NCI-H2029 treated with DMSO at 0.1 percent for 48 hours (cell line): ENCODE results near the gene DYSF.

Source experiments
- DNase-seq: peaks from one replicate; lab custom pipeline; 2025; lab: John Stamatoyannopoulos, UW

Gene DYSF

GRCh38 chr2:71456617-71457016 lies 3.3 kb downstream of the DYSF start:
- no peak for DNase-seq

DNA sequence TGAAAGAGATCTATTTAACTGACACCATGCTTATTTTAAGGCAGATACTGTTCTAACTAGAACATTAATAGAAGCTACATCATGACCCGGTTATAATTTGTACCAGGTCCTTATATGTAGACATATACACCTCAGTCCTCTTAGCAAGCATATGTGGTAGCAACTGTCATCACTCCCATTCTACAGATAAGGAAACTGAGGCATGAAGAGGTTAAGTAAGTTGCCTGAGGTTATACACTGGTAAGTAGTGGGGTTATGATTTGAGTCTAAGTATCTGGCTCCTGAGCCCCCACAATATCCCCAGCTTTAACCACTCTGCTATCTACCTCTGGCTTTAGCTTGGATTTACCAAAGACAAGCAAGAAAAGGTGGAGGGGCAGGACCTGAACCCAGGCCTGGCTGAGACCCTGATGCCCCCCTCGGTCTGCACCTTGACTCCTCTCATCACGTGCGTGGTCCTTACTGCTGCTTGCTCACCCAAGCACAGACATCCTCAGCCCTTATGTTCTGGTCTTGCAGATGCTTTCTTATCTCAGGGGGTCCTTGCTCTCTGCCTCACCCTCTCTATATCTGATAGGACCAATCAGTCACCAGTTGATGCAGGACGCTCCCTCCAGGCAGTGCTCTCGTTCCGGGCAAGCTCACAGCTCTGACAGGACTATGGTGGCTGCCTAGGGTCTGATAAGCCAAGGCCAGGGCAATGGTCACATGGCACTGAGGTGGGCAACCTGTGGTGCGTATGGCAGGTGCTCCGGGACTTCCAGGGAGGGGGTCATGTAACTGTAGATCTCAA lies 4.0 kb downstream of the DYSF start:
- DNase-seq: no peak

DNA sequence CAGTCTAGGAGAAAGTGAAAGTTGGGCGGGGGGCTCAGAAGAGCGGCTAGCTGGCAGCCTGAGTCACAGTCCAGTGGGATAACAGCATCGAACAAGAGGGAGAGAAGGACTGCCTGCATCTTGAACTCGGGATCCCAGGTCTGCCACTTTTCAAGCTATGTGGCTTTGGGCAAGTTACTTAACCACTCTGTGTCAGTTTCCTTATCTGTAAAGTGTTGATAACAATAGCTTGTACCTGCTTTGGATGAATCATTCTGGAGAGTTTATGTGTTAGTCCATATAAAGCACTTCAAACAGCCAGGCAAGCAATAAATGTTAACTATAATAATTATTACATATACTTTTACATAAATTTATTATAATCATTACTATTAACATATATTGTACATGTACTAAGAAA lies 4.6 kb downstream of the DYSF start:
- DNase-seq: no peak

DNA sequence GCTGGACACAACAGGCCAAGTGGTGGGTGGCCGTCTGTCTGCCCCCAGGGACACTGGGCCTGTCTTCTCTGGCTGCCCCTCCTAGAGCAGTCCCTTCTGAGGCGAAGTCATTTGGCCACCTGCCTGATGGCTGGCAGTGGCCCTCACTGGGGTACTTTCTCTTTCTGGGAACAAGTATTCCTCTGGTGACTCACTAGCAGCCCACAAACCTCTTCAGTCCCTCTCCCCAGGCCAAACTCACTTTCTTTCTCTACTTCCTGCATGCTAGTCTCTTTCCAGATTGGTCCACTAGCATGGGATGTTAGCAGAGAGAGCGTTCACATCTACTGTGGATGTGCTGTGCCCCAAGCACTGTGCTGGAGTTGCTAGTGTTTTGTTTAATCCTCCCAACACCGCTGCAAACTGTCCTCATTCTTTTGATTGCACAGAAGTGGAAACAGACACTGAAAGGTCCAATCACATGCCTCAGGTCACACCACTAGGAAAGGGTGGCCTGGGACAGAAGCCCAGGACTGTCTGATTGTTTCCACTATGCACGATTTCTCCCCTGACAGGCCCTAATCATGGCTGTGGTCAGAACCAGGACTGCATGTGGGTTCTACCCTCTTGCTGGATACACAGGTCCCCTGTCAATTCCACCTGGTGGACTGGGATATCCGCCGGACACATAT lies 5.2 kb downstream of the DYSF start:
- DNase-seq: no peak

- no peak for DNase-seq
These were observed 5.7 kb downstream of the DYSF start for GRCh38 chr2:71459084-71459431.

- no peak for DNase-seq
These were observed 6.7 kb downstream of the DYSF start for GRCh38 chr2:71460056-71460455.

GRCh38 chr2:71460595-71461303 lies 7.4 kb downstream of the DYSF start:
- DNase-seq: no peak

- no peak for DNase-seq
These were observed 7.9 kb downstream of the DYSF start for GRCh38 chr2:71461304-71461671.

DNA sequence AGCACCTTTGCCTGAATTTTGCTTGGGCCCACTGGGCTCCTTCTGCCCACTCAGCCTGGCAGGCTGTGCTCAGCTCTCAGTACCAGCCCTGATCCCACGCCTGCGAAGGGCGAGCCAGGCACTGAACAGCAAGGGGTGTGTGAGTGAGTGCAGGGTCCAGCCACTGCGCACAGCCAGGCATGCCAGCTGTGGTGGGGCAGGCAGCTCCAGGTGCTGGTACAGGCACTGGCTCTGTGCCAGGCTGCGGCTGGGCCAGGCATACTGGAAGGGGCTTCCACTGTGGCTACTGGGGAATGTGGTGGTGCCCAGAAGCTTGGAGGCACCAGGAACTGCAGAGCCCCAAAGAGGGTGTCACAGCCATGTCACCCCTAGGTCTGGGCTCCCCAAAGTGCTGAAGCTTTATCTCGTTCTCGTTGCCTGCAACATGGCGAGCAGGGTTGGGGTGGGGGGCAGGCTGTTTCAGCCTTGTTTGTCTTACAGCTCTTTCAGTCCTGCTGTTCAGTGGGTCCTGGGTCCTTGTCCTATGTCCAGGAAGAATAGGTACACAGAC lies 8.8 kb downstream of the DYSF start:
- no peak for DNase-seq

DNA sequence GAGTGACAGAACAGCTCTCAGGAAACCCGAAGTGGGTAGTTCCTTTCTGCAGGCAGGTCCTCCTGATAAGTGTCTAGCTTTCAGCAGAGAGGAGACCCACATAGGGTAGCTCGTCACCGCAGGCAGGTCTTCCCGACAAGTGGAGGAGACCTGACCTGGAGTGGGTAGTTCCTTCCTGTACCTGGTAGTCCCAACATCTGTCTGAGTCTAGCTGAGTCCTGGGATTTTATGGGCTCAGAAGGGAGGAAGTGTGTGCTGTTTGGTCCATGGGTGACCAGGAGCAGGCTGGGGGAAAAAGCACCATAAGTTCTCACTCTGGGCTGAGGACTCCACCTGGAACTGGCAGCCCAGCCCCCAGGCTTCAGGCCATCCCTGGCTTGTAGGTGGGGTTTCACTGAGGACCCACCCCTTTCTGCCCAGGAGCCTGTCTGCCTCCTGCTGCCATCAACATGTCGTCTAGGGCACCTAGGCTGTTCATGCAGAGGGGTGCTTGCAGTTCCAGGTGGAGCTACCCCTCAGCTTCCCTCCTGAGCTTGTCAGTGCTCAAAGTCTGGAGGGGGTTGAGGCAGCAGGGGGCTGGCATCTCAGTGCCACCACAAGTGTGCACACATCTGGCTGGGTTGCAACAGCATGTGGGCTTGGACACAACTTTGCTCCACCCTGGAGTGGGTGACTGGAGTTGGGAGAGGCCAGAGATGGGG lies 9.4 kb downstream of the DYSF start:
- DNase-seq: no peak

GRCh38 chr2:71463342-71463654 lies 9.9 kb downstream of the DYSF start:
- DNase-seq: no peak

DNA sequence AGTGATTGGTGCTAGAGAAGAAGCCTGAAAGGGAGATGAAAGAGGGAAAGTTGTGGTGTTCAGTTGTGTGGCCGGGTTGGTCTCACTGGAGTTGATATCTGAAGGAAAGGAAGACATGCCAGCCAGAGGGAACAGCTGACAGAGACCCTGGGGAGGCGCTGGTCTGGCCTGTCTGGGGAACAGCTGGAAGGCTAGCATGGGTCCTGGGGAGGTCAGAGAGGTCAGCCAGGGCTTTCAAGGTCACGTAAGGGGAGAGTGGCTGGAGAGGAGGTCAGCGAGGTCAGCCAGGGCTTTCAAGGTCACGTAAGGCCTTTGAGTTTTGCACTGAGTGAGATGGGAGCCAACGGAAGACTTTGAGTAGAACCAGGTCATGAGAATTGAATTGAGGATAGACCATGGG lies 11.0 kb downstream of the DYSF start:
- DNase-seq: no peak

DNA sequence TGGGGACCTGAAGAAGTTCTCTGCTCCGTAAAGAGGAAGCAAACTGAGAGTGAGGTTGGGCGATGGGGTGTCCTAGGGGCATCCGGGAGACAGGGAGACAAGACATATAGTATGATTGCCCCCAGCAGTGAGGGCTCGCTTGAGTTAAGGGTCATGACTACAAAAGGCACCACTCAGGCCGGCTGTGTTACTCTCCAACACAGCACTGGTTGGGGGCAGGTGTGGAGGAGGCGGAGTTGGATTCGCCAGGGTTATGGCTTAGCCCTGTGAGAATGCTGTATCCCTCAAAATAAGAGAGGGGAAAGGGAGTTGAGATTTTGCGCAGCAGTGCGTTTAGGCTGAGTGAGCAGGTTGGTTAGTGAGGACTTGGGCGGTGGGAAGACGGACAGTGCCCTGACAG lies 12.0 kb downstream of the DYSF start:
- DNase-seq: no peak

DNA sequence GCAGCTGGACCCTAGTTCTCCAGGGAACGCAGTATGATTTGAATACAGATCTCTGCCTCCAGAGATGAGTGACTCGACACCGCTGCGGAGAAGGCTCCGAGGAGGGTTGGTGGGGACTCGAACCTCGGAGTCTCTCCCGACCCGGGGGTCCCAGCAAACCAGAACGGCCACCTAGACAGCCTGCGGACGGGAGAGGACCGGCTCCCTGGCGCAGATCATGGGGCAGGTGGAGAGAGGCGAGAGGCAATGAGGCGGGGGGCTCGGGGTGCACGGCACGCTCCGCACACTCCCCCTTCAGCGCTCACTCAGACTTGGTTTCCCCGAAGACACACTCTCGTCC lies 12.6 kb downstream of the DYSF start:
- no peak for DNase-seq

DNA sequence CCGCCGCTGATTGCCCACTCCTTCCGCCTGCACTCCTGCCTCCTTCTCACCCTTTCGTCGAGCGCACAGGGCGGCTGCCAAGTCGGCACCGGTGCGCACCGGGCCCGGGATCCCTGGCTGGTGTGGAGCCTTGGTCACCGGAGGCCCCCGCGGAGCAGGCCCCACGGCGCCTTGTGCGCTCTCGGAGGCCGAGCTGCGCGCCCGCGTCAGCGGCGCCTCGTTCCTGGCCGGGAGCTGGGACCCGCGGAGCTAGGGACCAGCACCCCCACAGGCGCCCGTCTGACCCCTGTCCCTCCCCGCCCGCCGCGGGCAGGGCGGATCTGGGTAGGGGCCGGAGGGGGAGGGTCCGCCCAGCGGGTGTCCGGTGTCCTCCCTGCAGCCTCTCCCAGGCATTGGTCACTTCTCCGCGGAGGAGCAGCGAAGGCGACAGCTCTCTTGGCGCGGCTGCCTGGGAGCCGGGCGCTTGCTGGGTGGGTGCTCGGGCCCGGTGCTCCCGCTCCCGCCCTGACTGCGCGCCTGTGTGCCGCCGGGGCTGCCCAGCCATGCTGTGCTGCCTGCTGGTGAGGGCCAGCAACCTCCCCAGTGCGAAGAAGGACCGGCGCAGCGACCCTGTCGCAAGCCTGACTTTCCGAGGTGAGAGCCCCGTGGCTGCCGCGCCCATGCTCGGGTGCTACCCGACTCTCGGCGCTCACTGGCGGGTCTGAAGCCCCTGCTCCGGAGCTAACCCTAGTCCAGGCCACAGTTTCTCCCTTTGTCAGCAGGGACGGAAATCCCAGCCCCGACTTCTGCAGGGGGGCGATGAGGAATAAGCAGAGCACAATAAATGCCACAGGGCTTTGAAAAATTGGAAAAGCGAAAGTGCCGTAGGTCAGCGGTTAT lies 13.2 kb downstream of the DYSF start:
- DNase-seq: no peak

DNA sequence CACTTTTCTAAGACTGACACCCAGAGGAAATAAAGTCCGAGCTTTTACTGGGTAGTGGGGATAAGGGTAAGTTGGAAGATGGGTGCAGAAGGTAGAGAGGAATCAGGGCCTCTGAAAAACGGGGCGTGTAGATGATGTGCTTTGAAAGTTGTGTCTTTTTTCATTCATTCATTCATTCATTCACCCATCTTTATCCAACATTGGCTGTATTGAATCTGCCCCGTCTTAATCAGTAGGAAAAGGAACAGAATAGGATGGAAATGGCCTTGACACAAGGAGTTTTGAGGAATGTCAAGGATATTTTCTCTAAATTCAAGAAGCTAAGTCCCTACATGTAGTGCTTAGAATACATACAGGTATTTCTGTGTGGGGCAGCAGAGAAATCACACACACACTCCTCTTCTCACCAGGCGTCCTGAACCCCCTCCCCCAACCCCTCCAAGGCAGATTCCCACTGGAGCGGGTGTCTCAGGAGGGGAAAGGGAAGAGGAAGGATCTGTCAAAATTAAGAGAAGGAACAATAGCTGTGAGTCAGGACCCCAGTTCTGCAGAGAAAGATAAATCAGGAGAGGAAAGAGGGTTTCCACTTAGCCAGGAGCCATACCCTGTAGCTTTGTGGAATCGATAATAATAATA lies 13.9 kb downstream of the DYSF start:
- DNase-seq: no peak

DNA sequence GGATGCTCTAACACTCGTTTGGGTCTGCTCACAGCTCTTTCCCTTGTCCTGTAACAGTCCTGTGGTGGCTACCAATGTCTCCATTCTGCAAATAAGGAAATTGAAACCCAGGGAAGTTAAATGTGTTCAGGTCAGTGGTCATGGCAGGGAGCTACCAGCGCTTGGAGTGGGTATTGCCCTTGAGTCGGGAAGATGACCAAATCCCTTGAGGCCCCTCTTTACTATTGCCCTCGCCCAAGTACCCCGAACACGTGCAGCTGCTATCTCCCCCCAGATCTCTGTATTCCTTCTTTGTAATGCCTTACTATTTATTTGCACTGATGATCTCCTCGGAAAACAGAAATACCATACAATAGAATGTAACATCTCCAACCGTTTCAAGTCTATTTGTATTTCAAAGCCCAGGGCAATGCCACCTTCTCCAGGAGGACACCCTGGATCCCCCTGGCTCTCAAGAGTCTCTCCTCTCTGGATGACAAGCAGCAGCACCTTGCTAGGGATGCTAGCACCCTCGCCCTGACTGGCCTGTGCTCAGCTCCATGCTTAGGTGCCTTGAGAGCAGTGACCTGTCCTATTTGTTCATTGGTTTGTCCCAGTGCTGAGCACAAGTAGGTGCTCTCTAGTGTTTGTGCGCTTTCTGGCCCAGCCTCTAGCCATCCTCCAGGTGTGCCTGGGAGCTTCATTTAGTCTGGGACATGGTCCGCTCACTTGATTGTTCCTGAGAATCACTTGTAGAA lies 15.1 kb downstream of the DYSF start:
- no peak for DNase-seq

DNA sequence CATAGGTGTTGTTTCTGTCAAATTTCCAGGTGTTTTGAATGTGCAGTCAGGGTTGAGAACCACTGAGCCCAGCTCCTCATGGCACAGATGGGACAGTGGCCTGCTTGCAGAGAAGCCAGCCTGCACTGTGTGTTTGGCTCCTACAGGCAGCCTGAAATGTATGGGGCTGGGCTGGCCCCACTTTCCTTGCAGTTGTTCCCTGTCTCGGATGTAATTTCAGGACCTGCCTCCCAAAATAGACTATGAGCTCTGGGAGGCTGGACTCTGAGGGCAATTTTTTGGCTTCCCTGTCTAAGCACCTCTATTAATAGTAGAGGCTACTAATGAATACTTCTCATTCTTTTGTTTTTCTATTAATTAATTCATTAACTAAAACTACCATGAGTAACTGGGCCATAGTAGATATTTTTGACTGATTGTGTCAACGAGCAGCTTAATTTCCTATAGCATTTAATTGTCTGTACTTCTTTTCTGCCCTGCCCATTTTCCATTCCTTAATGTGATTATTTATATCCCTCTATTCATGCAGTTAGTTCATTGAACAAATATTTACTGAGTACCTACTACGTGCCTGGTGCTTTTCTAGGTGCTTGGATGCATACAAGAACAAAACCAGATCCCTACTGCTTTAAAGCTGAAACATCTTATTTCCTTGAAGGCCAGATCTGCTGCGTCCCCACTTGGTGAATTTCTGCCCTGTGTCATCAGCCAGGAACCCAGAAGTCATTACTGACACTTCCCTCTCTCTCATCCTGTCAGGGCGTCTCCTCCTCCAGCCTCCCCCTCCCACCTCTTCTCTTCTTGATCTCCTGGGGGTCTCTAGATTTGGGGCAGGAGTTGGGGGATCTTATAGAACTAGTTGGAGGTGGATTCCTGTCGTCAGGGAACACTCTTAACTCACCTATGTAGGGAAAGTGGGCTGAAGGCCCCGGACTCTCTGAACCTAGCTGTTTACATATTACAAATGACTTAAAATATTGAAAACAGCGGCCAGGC lies 16.3 kb downstream of the DYSF start:
- DNase-seq: no peak

DNA sequence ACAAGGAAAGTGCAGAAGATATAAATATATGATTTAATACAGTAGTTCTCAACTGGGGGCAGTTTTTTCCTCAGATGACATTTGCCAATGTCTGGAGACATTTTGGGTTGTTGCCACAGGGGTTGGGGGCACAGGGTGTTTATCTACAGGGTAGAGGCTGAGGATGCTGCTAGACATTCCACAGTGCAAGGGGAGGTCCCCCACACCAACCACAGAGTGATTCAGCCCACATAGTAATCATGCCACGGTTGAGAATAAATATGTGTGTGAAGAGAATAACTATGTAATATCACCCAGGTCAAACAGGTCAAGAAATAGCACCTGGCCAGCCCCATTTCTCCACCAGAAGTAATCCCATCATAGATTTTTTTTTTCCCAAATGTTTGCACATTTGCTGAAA lies 17.9 kb downstream of the DYSF start:
- DNase-seq: no peak
